ENCODE measurements around the gene MALSU1. TPM values are rescaled to one million over a fixed set of nuclear protein-coding genes. Genes with fewer than 3 reads are reported as not detected.
A peak's percentile ranks its signal among the peaks of the same experiment; 100 is the strongest.
"Not testable (repeated sequence)": the region's sequence is repeated elsewhere in the genome, so short reads cannot be mapped to it uniquely, and the experiment has no call there.

Gene MALSU1
- polyA plus RNA-seq, 1 donor: 72.5 TPM

GRCh38 chr7:23285657-23286646, 13.2 kb upstream of the MALSU1 start:
- no peak for DNase-seq (ENCODE audit: low read depth)

DNA sequence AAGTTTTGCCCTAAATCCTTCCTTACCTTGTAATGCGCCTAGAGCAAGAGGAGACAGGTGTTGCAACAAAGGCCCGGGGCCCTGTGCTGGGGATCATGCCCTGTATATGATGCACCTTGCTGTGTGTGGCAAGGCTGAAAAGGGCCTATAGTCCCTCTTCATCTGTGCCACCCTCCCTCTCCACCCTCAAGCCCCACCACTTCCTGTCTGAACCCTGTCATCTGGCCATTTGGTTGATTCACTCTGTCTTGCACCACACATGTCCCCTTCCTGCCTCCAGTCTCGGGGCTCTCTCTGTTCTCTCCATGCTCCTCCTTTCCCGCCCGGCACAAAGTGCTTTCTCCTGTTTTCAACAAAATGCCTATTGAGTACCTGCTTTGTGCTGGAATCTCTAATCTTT, 11.5 kb upstream of the MALSU1 start:
- DNase-seq (ENCODE audit: low read depth): no peak

DNA sequence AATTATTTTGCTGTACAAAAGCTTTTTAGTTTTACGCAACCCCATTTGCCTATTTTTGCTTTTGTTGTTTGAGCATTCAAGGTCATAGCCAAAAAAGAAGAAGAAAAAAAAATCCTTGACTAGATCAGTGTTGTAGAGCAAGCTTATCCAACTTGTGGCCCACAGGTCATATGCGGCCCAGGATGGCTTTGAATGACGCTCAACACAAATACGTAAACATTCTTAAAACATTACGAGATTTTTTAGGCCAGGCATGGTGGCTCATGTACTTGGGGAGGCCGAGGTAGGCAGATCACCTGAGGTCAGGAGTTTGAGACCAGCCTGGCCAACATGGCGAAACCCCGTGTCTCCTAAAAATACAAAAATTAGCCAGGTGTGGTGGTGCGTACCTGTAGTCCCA, 8.1 kb upstream of the MALSU1 start:
- DNase-seq (ENCODE audit: low read depth): no peak

DNA sequence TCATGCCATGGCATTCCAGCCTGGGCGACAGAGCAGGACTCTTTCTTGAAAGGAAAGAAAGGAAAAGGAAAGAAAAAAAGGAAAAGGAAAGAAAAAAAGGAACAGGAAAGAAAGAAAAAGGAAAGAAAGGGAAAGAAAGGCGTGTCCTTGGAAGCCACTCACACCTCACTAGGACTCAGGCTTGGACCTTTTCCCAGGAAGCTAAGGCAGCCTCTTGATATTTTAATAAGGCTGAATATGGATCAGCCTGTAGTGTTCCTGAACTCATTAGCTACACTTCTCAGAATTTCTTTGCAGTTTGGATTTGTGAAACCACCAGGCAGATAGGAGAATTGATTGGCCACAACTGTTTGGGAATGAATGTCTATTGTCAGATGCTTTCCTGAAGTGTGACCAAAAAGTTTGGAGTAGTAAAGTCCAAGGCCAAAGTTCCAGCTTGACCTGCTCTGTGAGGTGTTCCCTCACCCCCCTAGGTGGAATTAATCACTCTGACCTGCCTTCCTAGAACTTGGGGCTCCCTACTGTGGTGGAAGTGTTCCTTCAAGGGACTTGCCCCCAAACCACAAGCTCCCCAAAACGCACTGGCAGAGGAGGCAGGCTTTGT, 7.1 kb upstream of the MALSU1 start:
- no peak for DNase-seq (ENCODE audit: low read depth)

GRCh38 chr7:23292623-23293022, 6.5 kb upstream of the MALSU1 start:
- no peak for DNase-seq (ENCODE audit: low read depth)

DNA sequence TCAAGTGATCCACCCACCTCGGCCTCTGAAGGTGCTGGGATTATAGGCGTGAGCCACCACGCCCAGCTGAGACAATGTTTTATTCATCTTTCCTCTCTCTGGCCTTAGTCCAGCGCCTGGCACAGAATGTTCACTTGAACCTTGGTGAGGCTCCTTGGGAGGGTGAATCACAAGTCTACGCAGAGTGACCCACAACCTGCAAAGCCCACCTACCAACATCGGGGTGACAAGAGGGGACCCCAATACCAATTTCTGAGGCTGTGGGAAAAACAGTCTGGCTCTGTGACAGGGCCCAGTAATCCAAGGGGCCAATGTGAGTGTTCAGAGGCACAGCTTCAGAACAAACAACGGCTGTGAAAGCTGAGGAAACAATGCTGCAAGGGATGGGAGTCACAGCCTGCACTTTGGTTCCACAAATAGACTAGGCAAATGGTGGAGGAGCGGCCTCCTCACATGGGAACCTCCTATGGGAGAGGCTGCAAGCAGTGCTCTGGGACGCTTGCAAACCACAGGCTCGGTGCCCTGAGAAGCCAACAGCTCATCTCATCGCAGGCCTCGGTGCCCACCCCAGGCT, 5.6 kb upstream of the MALSU1 start:
- no peak for DNase-seq (ENCODE audit: low read depth)

- DNase-seq (ENCODE audit: low read depth): no peak
These were observed 4.4 kb upstream of the MALSU1 start for GRCh38 chr7:23294549-23295400.

DNA sequence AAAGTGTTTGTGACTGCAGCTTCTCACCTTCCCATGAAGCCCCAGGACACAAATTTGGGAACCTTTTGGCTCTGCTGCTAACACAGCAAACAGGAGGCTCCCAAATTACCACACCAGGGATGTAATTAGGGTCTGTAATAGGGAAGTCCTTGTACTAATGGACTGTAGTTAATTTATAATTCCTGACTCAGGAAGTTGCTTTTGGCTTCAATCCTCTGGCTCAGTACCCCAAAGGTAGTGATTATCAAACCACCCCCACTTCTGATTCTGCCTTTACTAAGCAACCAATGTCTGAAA, 3.8 kb upstream of the MALSU1 start:
- no peak for DNase-seq (ENCODE audit: low read depth)

DNA sequence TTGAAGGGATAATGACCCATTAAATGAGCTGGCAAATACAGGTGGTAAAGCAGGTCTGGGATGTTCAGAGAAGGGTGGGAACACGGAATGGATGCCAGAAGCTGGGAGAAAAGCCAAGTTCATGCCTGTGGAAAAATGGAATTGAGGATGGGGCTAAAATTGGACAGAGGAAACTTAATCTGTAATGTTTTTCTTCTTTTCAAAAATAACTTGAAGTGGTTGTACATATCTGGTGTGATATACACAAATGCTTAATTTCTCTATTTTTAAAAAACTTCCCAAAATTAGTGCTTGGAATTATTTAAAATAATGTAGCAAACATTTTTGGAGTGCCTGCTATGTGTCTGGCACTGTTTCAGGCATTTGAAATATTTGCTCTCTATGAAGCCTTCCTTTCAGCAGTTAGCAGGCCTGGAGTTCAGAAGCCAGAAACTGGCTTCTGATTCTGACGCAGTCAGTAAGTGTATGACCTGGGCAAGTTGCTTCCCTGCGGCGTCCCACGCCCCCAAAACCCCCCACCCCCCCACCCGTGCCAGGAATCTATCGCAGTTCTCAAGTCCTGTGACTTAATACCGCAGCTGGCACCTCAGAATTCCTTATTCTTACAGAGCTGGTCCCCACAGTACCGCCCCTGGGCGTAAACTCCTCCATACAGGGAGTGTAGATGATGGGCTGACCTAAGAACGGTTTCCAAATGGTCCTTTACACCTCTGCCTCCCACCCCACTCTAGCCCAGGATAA, 828 bp upstream of the MALSU1 start:
- no peak for DNase-seq (ENCODE audit: low read depth)

- no peak for DNase-seq (ENCODE audit: low read depth)
These were observed 696 bp downstream of the MALSU1 start for GRCh38 chr7:23299770-23300300.

DNA sequence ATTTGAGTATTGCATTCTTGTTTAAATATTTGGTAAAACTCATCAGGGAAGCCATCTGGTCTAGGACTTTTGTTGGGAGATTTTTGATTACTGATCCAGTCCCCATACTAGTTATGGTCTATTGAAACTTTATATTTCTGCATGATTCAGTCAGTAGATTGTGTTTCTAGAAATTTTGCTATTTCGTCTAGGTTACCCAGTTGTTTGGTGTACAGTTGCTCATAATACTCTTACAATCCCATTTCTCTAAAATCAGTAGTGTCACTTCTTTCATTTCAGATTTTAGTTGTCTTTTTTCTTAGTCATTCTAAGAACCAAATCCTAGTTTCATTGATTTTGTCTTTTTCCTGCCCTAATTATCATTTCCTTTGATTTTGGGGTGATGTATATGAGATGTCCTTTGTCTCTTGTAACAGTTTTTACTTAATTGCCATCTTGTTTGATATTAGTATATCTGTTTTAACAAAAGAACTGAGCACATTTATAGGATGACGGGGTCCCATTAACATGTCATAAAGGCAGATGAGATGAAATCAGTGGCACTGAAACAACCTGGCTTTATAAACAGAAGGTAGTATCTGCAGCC, 7.9 kb downstream of the MALSU1 start:
- DNase-seq (ENCODE audit: low read depth): no peak

DNA sequence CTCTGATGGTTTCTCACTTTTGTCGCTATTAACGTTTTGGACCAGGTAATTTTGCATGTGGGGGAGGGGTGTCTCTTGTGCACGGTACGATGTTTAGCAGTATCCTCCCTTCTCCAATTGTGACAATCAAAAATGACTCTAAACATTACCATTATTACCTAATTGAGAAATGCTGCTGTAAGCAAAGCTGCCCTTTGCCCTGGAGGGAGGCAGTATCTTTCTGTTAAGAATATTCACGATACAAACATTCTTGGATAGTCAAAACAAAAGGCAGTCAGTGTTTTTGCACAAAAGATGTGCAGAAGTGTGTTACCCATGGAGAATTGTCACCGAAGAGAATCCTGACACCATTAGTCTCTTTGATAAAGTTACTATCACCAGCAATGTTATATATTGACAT, 9.6 kb downstream of the MALSU1 start:
- DNase-seq (ENCODE audit: low read depth): no peak

DNA sequence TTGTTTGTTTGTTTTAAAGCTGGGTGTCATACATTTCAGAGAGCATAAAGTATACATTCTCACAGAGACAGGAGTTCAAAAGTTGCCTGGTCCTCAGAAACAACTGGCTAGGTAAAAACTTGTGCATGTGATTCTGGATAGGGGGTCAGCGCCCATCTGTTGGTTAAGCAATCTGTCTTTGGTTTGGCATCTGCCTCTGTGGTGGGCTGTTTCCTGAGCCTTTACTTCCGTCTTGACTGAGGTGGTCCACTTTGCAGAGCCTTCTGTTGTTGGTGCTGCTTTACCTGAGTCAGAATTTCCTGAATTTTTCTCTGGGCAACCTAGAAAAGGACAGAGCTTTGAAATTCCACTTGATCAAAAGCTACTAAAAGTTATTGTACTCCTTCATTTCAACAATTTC, 13.0 kb downstream of the MALSU1 start:
- DNase-seq (ENCODE audit: low read depth): not testable (repeated sequence)

- DNase-seq (ENCODE audit: low read depth): no peak
These were observed 16.2 kb downstream of the MALSU1 start for GRCh38 chr7:23315366-23315765.

DNA sequence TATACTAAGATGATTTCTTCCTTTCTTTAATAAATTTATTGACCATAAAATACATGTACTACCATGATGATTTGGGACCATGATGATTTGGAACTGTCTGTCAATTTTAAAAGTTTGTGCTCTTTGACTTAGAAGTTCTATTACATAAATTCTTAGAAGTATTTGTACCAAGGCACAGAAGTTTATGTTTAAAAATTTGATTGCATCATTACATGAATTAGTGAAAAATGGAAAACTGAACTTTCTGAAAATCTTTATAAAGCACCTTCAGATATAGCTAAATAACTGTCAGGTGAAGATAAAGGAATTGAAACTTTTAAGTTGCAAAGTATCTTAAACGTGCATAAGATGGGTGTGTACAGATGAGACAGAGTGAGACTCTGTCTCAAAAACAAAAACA, 32.0 kb downstream of the MALSU1 start:
- DNase-seq (ENCODE audit: low read depth): no peak

GRCh38 chr7:23332193-23332592, 33.1 kb downstream of the MALSU1 start:
- DNase-seq (ENCODE audit: low read depth): no peak

DNA sequence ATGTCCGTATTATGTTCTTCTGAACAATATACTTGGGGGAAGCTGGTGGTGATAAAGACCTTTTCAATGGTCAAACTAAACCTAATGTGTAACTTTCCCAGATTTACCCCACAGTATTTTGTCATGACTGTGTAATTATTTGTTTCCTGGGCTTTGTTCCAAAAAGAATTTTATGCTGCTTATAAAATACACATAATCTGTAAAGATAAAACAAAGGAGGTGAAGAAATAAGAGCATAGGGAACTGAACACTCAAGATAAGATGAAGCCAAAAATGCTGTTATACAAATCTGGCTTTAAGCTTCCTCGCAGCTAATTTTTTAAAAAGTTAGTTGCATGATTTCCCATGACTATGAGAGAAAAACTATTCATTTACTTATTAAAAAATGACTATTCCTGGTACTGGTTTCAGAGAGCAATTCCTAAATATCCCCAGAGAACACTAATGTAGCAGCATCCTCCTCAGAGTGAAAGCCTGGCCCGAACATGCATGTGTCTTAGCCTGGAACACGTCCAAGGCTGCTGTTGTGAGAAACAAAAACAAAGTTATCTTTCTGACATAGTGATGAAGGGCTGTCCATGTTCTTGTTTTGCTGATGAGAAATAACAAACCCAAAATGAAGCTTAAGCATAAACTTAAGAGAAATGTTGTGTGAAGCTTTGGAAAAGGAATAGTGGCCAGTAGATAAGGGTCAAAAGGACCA, 33.9 kb downstream of the MALSU1 start:
- DNase-seq (ENCODE audit: low read depth): peak; percentile 67

GRCh38 chr7:23333671-23334246, 34.6 kb downstream of the MALSU1 start:
- DNase-seq (ENCODE audit: low read depth): peak; percentile 62

DNA sequence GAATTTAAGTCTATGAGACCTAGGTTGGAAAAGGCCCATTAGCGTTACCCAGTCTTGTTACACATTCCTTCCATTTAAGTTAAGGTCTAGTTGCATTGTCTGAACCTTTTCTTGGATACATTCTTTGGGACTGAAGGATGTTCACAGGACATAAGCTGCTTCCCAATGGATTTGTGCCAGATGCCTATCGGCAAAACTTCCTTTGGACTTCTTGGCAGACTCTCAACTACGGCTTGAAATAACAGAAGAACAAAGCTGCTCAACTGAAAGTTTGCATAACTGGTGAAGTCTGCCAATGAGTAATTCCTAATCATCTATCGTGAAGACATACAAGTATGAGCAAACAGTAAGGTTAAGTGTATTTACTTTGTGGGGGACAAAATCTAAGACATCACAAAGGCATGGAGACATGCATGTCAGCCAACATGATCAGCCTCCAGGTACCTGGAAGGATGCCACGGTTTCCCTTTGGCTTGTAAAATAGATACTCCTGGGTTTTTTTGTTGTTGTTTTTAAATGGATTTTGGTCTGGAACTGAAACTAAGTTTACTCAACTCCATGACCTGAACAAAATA, 35.4 kb downstream of the MALSU1 start:
- DNase-seq (ENCODE audit: low read depth): no peak

Data from forelimb muscle (tissue), 1 donor.